Measurements from ENCODE around the gene ARHGAP5.

Gene ARHGAP5

DNA sequence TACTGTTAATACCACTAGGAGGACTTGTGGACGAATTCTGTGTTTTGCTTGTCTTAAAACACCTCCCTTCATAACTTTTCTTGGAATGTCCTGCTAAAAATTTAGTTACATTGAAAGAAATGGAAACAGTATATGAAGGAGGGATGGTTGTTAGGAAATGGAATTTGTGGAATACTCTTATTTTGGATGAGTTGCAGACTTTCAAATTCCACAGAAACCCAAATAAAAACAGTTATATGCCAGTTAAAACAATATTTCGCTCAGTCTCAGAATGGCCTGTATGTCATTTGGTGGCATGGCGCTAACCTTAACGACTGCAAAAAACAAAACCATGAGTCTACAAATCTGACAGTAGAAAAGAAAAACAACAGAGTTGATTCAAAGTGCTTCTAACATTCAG is 12.2 kb upstream of the ARHGAP5 start:
- H3K9me3 ChIP-seq (ENCODE audit: low read length) = no peaks in the 10 kb centered on the region
- H3K4me3 ChIP-seq (ENCODE audit: low read depth, low read length, poor library complexity, severe bottlenecking) = no peak overlapping the region

DNA sequence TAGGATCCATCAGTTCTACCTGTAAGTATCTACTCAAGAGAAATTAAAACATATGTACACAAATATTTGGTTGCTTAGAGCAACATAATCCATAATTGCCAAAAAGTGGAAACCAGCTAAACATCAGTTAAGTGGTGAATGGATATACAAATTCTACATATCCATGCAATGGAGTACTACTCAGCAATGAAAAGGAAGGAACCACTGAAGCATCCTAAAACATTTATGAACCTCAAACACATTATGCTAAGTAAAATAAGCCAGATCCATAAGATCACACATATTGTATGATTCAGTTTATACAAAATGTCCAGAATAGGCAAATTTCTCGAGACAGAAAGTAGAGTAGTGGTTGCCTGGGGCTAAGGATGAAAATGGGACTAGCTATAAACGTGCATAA is 8.4 kb upstream of the ARHGAP5 start:
- H3K4me3 ChIP-seq (ENCODE audit: low read depth, low read length, poor library complexity, severe bottlenecking) = no peak overlapping the region
- H3K9ac ChIP-seq (ENCODE audit: low read length) = no peak overlapping the region
- no peaks in the 10 kb centered on the region for H3K27me3 ChIP-seq (ENCODE audit: insufficient read depth, low read length)
- no peak overlapping the region for H3K27ac ChIP-seq (ENCODE audit: low read depth, low read length, poor library complexity, severe bottlenecking)
- no peak overlapping the region for H2AFZ ChIP-seq (ENCODE audit: low read length)
- no peaks in the 10 kb centered on the region for H3K9me2 ChIP-seq (ENCODE audit: low read depth, low read length)
- H4K20me1 ChIP-seq (ENCODE audit: insufficient read depth, low read length) = no peaks in the 10 kb centered on the region
- H3K36me3 ChIP-seq (ENCODE audit: insufficient read depth, low read length) = no peaks in the 10 kb centered on the region
- H3F3A ChIP-seq (ENCODE audit: insufficient read depth, low read length) = no peaks in the 10 kb centered on the region
- H3K4me1 ChIP-seq (ENCODE audit: insufficient read depth, low read length, severe bottlenecking) = no peaks in the 10 kb centered on the region
- no peaks in the 10 kb centered on the region for H3K79me2 ChIP-seq (ENCODE audit: insufficient read depth, low read length)
- TF ChIP-seq, protein P1, sequence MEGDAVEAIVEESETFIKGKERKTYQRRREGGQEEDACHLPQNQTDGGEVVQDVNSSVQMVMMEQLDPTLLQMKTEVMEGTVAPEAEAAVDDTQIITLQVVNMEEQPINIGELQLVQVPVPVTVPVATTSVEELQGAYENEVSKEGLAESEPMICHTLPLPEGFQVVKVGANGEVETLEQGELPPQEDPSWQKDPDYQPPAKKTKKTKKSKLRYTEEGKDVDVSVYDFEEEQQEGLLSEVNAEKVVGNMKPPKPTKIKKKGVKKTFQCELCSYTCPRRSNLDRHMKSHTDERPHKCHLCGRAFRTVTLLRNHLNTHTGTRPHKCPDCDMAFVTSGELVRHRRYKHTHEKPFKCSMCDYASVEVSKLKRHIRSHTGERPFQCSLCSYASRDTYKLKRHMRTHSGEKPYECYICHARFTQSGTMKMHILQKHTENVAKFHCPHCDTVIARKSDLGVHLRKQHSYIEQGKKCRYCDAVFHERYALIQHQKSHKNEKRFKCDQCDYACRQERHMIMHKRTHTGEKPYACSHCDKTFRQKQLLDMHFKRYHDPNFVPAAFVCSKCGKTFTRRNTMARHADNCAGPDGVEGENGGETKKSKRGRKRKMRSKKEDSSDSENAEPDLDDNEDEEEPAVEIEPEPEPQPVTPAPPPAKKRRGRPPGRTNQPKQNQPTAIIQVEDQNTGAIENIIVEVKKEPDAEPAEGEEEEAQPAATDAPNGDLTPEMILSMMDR (IDR thresholded peaks at IDR 0.05; ENCODE audit: low read length) = no peak
- TF ChIP-seq EZH2 (IDR thresholded peaks at IDR 0.05; ENCODE audit: borderline replicate concordance, low read length) = no peak
- H3K4me2 ChIP-seq (ENCODE audit: low read length) = no peak overlapping the region
- H3K9me3 ChIP-seq (ENCODE audit: low read length) = no peaks in the 10 kb centered on the region

More for the DNA sequence above, 12.2 kb upstream of the ARHGAP5 start:
- H3K27me3 ChIP-seq (ENCODE audit: insufficient read depth, low read length) = no peaks in the 10 kb centered on the region
- no peak overlapping the region for H3K9ac ChIP-seq (ENCODE audit: low read length)
- no peak overlapping the region for H2AFZ ChIP-seq (ENCODE audit: low read length)
- no peaks in the 10 kb centered on the region for H3K79me2 ChIP-seq (ENCODE audit: insufficient read depth, low read length)
- H3K9me2 ChIP-seq (ENCODE audit: low read depth, low read length) = no peaks in the 10 kb centered on the region
- no peak overlapping the region for H3K4me2 ChIP-seq (ENCODE audit: low read length)
- no peak overlapping the region for H3K27ac ChIP-seq (ENCODE audit: low read depth, low read length, poor library complexity, severe bottlenecking)
- TF ChIP-seq EZH2 (IDR thresholded peaks at IDR 0.05; ENCODE audit: borderline replicate concordance, low read length) = no peak
- TF ChIP-seq, protein P1 (IDR thresholded peaks at IDR 0.05; ENCODE audit: low read length) = no peak
- no peaks in the 10 kb centered on the region for H3K4me1 ChIP-seq (ENCODE audit: insufficient read depth, low read length, severe bottlenecking)
- H3K36me3 ChIP-seq (ENCODE audit: insufficient read depth, low read length) = no peaks in the 10 kb centered on the region
- H3F3A ChIP-seq (ENCODE audit: insufficient read depth, low read length) = no peaks in the 10 kb centered on the region
- H4K20me1 ChIP-seq (ENCODE audit: insufficient read depth, low read length) = no peaks in the 10 kb centered on the region

DNA sequence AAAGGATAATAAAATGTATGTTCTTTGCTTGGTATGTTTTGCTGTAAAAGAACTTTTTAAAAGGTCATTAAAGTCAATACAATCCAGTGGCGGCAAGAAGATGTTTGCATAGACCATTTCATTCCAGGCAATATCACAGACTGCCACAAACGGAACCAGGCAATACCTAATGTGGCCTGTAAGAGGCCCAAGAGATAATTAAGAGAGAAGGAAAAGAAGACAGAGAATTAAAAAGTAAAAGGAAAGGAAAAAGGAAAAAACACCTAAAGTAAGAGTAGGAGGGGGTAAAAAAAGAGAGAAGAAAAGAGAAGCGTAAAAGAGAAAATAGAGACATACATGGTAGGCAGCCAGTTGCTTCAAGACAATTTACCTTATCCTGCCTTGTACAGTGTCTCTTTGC is 6.8 kb upstream of the ARHGAP5 start:
- Histone ChIP-seq H3K4me3 (ENCODE audit: low read depth, low read length, poor library complexity, severe bottlenecking) (no peak overlapping the region), H3K27ac (ENCODE audit: low read depth, low read length, poor library complexity, severe bottlenecking) (no peak overlapping the region), H3K9me3 (ENCODE audit: low read length) (no peaks in the 10 kb centered on the region), H3K4me1 (ENCODE audit: insufficient read depth, low read length, severe bottlenecking) (no peaks in the 10 kb centered on the region), H3K9ac (ENCODE audit: low read length) (no peak overlapping the region), H3K4me2 (ENCODE audit: low read length) (no peak overlapping the region), H2AFZ (ENCODE audit: low read length) (no peak overlapping the region), H3F3A (ENCODE audit: insufficient read depth, low read length) (no peaks in the 10 kb centered on the region), H3K9me2 (ENCODE audit: low read depth, low read length) (no peaks in the 10 kb centered on the region), H3K36me3 (ENCODE audit: insufficient read depth, low read length) (no peaks in the 10 kb centered on the region), H3K79me2 (ENCODE audit: insufficient read depth, low read length) (no peaks in the 10 kb centered on the region), H3K27me3 (ENCODE audit: insufficient read depth, low read length) (no peaks in the 10 kb centered on the region), H4K20me1 (ENCODE audit: insufficient read depth, low read length) (no peaks in the 10 kb centered on the region)
- TF ChIP-seq, protein P1 (IDR thresholded peaks at IDR 0.05; ENCODE audit: low read length) = no peak
- no peak for TF ChIP-seq EZH2 (IDR thresholded peaks at IDR 0.05; ENCODE audit: borderline replicate concordance, low read length)

Data from OCI-LY1 (cell line).